Liver (tissue), 9 donors: ENCODE measurements around the gene TBL2. TPM values are rescaled to one million over a fixed set of nuclear protein-coding genes. Genes with fewer than 3 reads are reported as not detected.
"Not testable (repeated sequence)": the region's sequence is repeated elsewhere in the genome, so short reads cannot be mapped to it uniquely, and the experiment has no call there.

ENCODE experiments used
- DNase-seq: peaks from one replicate; pipeline ENCODE4 v3.0.0-alpha.2; 2017; ENCODE audit warnings: low spot score
- H3K27ac ChIP-seq, 2 donors: one replicate each; pipeline ENCODE4 v1.7.0; 2013; ENCODE audit warnings: inconsistent platforms in 2 of 2, low read length in 2 of 2, control low read depth in 1 of 2, low read depth in 1 of 2, mild to moderate bottlenecking in 1 of 2
- H3K27me3 ChIP-seq, 4 donors: one replicate each; pipeline versions ENCODE4 v1.6.1 to v1.7.0; 2013; ENCODE audit warnings: low read length in 3 of 4, inconsistent platforms in 1 of 4, mild to moderate bottlenecking in 1 of 4, moderate library complexity in 1 of 4; ENCODE audit not compliant: control insufficient read depth in 4 of 4, insufficient read depth in 4 of 4
- H3K36me3 ChIP-seq, 4 donors: one replicate each; pipeline versions ENCODE4 v1.6.1 to v1.7.0; 2013; ENCODE audit warnings: low read length in 3 of 4, mild to moderate bottlenecking in 3 of 4, low read depth in 1 of 4, moderate library complexity in 1 of 4; ENCODE audit not compliant: control insufficient read depth in 4 of 4, insufficient read depth in 3 of 4
- H3K4me1 ChIP-seq, 4 donors: one replicate each; pipeline versions ENCODE4 v1.6.1 to v1.7.0; 2013; ENCODE audit warnings: low read length in 3 of 4, mild to moderate bottlenecking in 3 of 4, moderate library complexity in 1 of 4; ENCODE audit not compliant: control insufficient read depth in 4 of 4, insufficient read depth in 4 of 4
- H3K4me3 ChIP-seq, 3 donors: one replicate each; pipeline versions ENCODE4 v1.6.1 to v1.7.0; 2013; ENCODE audit warnings: low read length in 3 of 3, control low read depth in 1 of 3, low read depth in 1 of 3, mild to moderate bottlenecking in 1 of 3
- H3K9ac ChIP-seq, 2 donors: one replicate each; pipeline ENCODE4 v1.7.0; 2013; ENCODE audit warnings: low read length in 2 of 2, mild to moderate bottlenecking in 2 of 2, moderate library complexity in 2 of 2, control low read depth in 1 of 2, low read depth in 1 of 2
- H3K9me3 ChIP-seq, 4 donors: one replicate each; pipeline versions ENCODE4 v1.6.1 to v1.7.0; 2013; ENCODE audit warnings: low read length in 3 of 4; ENCODE audit not compliant: control insufficient read depth in 4 of 4
- ATF3 ChIP-seq: IDR thresholded peaks from 2 replicates; pipeline ENCODE4 v1.6.1; 2016; ENCODE audit warnings: antibody characterized with exemption
- CTCF ChIP-seq: fragments of 150-350 bp; IDR thresholded peaks from 2 replicates; pipeline ENCODE4 v1.5.1; 2017; ENCODE audit warnings: improper control_type of control experiment, low read depth, low read length; ENCODE audit not compliant: missing input control
- FOXA1 ChIP-seq: IDR thresholded peaks from 2 replicates; pipeline ENCODE4 v1.6.1; 2016; ENCODE audit warnings: antibody characterized with exemption
- FOXA2 ChIP-seq: IDR thresholded peaks from 2 replicates; pipeline ENCODE4 v1.6.1; 2016; ENCODE audit warnings: antibody characterized with exemption
- GABPA ChIP-seq, 2 donors: IDR thresholded peaks in 1 of 2; conservative IDR thresholded peaks in 1 of 2; 2 replicates each; pipeline ENCODE4 v1.6.1; 2016; ENCODE audit warnings: antibody characterized with exemption in 2 of 2, mild to moderate bottlenecking in 1 of 2, moderate library complexity in 1 of 2
- HNF4G ChIP-seq: IDR thresholded peaks from 2 replicates; pipeline ENCODE4 v1.6.1; 2016; ENCODE audit warnings: antibody characterized with exemption
- MAX ChIP-seq: IDR thresholded peaks from 2 replicates; pipeline ENCODE4 v1.6.1; 2016; ENCODE audit warnings: antibody characterized with exemption
- NR2F2 ChIP-seq: IDR thresholded peaks from 2 replicates; pipeline ENCODE4 v1.6.1; 2016; ENCODE audit warnings: antibody characterized with exemption
- REST ChIP-seq: IDR thresholded peaks from 2 replicates; pipeline ENCODE4 v1.6.1; 2016; ENCODE audit warnings: antibody characterized with exemption, mild to moderate bottlenecking
- RXRA ChIP-seq, 2 donors: IDR thresholded peaks; 2 replicates each; pipeline ENCODE4 v1.6.1; 2017 to 2018; ENCODE audit warnings: antibody characterized with exemption in 2 of 2, mild to moderate bottlenecking in 1 of 2
- SP1 ChIP-seq: IDR thresholded peaks from 2 replicates; pipeline ENCODE4 v1.6.1; 2018; ENCODE audit warnings: antibody characterized with exemption, mild to moderate bottlenecking
- TAF1 ChIP-seq: conservative IDR thresholded peaks from 2 replicates; pipeline ENCODE4 v1.6.1; 2016; ENCODE audit warnings: antibody characterized with exemption, mild to moderate bottlenecking
- YY1 ChIP-seq: IDR thresholded peaks from 2 replicates; pipeline ENCODE4 v1.6.1; 2016; ENCODE audit warnings: antibody characterized with exemption, mild to moderate bottlenecking
- ZBTB33 ChIP-seq: IDR thresholded peaks from 2 replicates; pipeline ENCODE4 v1.6.1; 2016; ENCODE audit warnings: antibody characterized with exemption
- WGBS: extraction: QIAGEN DNeasy Blood & Tissue Kit; methylation state at CpG from one replicate; pipeline ENCODE4 v1.1.7; 2013; 5-methylcytosine and 5-hydroxymethylcytosine counted together
- polyA plus RNA-seq, 2 donors: library from polyadenylated mRNA; stranded (reverse) in 1 of 2; unstranded in 1 of 2; fragments of 200-250 nt in 1 of 2; fragments of >200 nt in 1 of 2; fragmentation: Nextera tagmentation in 1 of 2; extraction: Ambion mirVana in 1 of 2; gene quantifications; one replicate each; pipeline versions ENCODE4 v1.2.1 to v1.2.3, GENCODE V29; 2013 to 2015
- total RNA-seq, 2 donors: library from RNA; depleted of rRNA; stranded (reverse); fragments of >200 nt; gene quantifications; one replicate each; pipeline ENCODE4 v1.2.3, GENCODE V29; 2014
- donor health status: healthy.
- donor health status: healthy.
- donor health status: healthy.
- donor health status: healthy.
- donor health status: healthy.

Gene TBL2
- total and polyA plus RNA-seq, 4 donors, result 10.9 to 36.6 (median 19.0) TPM

- Histone ChIP-seq H3K9me3 (no peaks in the 10 kb centered on the region), H3K36me3 (peaks cover 22 to 52% (median 35%) of the 10 kb centered on the region in 4 donors), H3K27me3 (no peaks in the 10 kb centered on the region), H3K9ac (no peak overlapping the region), H3K4me1 (no peaks in the 10 kb centered on the region), H3K4me3 (no peak overlapping the region), H3K27ac (no peak overlapping the region)
- WGBS, result 91% methylated on average over 5 of the region's 5 CpGs
- no peak for DNase-seq
- TF ChIP-seq RXRA (IDR thresholded peaks at IDR 0.05) (no peak), HNF4G (no peak), ATF3 (no peak), SP1 (no peak), FOXA1 (no peak), ZBTB33 (no peak), CTCF (no peak), MAX (no peak), TAF1 (no peak), FOXA2 (no peak), GABPA (IDR thresholded peaks at IDR 0.05 in 1 of 2, conservative IDR thresholded peaks at IDR 0.05 in 1 of 2) (no peak), NR2F2 (no peak), YY1 (no peak), REST (no peak)
Observed at GRCh38 chr7:73536479-73536878, 41.9 kb downstream of the TBL2 start.

GRCh38 chr7:73535918-73536317 is 42.5 kb downstream of the TBL2 start:
- not testable (repeated sequence) for DNase-seq, H3K27me3 ChIP-seq, H3K4me1 ChIP-seq, H3K9me3 ChIP-seq, H3K9ac ChIP-seq, H3K27ac ChIP-seq, H3K4me3 ChIP-seq
- H3K36me3 ChIP-seq, result peaks cover 22 to 48% (median 34%) of the 10 kb centered on the region in 4 donors
- WGBS, result 98% methylated on average over 7 of the region's 7 CpGs
